GM19328 (cell line): Measurements from ENCODE around the gene CACNA1B.

Experiments used
- ATAC-seq: cut with Tn5 transposase; IDR thresholded peaks from one replicate; pipeline ENCODE4 v1.9.1; 2021; ENCODE audit warnings: mild to moderate bottlenecking, moderate library complexity; ENCODE audit not compliant: unreplicated experiment

CACNA1B gene

DNA sequence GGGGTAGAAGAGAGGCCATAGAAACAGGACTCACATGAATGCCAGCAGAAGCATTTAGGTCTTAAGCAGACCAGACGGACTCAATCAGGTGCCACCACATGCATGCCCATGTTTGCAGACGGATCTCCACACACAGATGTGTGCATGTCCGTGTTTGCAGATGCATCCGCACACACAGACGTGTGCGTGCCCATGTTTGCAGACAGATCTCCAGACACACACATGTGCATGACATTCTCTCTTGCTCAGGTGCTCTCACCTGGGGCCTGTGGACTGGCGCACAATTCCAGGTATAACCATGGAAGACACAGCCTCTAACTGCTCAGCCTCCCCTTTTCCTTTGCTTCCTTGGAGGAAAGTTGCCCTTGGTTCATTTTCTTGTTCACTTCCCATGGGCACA, 148.3 kb downstream of the CACNA1B start:
- ATAC-seq, result no peak

DNA sequence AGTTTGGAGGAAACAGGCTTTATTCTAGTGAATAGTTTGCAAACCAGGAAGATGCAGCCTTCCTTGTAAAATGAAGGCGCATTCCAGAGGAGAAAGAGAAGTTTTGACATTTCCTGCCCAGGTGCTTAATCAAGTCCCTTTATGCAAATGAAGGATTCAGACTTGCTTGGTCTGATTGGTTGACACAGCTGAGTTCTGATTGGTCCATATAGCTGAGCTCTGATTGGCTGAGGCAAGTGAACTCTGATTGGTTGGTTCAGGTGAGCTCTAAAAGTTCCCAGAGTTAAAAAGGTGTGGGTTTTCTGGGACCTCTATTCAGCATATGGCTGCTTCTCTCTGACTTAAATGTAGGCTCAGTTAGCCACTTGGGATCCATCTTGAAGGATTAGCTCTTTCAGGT, 151.0 kb downstream of the CACNA1B start:
- ATAC-seq, result no peak

DNA sequence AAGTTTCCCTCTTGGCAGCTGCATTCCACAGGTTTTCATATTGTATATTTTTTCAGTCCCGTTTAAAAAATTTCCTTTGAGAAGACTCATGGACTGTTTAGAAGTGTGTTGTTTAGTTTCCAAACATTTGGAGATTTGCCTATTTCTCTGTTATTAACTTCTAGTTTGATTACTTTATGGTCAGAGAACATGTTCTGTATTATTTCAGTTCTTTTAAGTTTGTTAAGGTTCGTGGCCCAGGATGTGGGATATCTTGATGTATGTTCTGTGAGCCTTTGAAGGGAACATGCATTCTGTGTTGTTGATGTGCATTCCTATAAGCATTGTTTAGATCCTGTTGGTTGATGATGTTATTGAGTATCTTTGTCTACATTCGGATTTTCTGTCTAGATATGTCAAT, 153.6 kb downstream of the CACNA1B start:
- no peak for ATAC-seq

GRCh38 chr9:138033950-138034349, 156.4 kb downstream of the CACNA1B start:
- no peak for ATAC-seq

DNA sequence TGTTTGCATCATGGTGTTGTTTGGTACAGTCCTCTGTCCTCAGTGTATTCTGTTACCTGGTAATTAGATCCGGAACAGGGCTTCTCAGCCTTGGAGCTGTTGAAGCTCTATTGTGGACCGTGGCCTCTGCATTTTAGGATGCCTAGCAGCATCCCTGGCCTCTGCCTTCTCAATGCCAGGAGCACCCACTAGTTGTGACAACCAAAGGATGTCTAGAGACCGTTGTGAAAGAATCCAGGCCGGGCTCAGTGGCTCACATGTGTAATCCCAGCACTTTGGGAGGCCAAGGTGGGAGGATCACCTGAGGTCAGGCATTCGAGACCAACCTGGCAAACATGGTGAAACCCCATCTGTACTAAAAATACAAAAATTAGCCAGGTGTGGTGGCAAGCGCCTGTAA, 159.6 kb downstream of the CACNA1B start:
- ATAC-seq, result no peak

DNA sequence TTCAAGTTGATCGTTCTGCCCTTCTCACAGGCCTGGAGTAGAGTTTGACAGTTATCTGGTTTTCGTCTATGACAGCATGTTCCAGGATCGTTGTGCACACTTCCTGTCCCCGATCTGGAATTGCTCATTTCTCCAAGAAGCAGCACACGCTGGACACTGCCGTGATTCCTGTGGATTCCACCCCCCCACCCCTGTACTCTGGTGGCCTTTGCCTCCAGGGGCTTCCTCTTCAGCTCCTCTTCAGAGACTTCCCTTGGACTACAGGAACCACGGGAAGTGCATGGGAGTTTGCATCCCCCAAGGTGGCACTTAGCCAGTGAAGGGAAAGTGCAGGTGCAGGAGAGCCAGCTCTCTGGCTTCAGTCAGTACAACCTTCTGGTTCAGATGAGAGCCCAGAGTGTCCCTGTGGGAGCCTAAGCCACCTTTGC, 160.7 kb downstream of the CACNA1B start:
- no peak for ATAC-seq

GRCh38 chr9:138040446-138041430, 163.2 kb downstream of the CACNA1B start:
- no peak for ATAC-seq

DNA sequence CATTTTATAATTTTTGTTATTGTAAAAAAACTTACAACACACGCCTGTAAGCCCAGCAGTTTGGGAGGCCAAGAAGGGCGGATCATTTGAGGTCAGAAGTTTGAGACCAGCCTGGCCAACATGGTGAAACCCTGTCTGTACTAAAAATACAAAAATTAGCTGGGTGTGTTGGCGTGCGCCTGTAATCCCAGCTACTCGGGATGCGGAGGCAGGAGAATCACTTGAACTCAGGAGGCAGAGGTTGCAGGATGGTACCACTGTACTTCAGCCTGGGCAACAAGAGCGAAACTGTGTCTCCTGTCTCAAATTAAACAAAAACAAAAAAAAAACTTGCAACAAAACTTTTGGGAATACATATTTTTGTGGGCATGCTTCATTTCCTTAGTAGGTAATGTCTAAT, 164.6 kb downstream of the CACNA1B start:
- no peak for ATAC-seq

- no peak for ATAC-seq
Measured at GRCh38 chr9:138042640-138043039, 165.1 kb downstream of the CACNA1B start.

- ATAC-seq, result no peak
Measured at GRCh38 chr9:138043061-138043410, 165.5 kb downstream of the CACNA1B start.

DNA sequence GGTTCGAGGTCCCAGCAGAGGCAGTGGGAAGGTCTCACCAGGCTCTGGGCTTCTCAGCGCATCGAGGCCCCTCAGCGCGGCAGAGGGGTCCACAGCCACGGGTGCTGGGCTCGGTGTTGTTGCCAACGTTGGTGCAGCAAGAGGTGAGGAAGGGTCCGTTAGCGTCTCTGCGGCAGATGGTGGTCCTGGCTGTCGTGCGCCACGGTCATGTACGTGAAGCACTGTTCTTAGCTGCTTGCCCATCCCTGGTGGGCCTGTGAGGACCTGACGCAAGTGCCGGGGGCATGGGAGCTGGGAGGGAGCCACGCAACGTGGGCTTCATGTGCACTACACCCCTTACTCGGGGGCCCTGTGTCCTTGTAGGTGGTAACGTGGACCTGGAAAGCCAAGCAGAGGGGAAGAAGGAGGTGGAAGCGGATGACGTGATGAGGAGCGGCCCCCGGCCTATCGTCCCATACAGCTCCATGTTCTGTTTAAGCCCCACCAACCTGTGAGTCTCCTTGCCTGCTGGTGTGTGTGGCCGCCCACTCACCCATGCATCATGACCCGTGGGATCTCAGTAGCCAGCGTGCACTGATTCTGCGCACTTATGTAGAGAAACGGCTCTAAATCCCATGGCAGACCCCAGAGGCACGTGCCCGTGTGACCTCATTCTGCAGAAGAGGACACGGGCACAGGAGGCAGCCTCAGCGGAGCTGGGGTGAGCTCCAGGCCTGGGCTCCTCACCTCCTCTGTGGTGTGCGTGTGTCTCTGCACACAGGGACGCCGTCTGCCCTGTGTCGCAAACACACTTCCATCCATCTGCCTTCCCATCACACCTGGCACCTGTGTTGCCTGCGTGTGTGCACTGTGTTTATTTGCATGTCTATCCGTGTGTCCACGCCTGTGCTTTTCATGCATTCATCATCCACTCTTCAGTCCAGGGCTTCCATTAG, 166.1 kb downstream of the CACNA1B start:
- no peak for ATAC-seq

DNA sequence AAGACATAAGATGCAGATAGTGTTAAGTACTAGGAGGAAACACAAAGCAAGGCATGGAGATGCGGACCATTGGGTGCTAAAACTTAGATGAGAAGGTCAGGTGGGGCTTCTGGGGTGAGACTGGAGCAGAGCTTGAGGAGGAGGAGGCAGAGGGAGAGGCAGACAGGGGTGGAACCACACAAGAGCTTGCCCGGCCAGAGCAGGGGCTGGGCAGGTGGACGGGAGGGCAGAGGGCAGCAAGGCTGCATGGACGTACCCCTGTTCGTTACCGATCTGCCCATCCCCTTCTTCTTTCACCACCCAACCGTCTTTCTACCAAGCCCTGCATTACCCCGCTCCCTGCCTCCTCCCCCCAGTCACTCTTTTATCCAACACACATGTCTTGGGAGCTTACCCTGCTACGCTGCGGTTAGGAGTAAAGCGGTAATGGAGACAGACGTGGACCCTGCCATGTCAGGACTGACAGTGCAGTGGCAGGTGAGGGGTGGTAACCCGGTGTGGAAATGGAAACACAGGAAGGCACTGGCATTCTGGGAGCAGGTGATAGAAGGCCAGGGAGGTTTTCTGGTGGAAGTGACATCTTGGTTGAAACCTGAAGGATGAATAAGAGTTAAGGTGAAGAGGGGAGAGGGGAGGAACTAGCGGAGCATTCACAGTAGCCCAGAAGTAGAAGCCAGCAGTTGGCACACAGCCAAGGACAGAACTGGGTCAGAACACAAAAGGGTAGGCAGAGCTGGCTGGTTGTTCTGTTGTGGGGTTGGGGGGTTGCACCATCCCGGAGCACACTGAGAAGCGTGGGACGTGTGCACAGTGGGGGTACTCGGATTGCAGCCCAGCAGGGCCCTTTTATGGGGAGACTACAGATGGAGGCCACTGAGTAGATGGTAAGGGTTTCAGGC, 167.2 kb downstream of the CACNA1B start:
- ATAC-seq, result no peak

GRCh38 chr9:138045541-138046490, 168.2 kb downstream of the CACNA1B start:
- ATAC-seq, result no peak

DNA sequence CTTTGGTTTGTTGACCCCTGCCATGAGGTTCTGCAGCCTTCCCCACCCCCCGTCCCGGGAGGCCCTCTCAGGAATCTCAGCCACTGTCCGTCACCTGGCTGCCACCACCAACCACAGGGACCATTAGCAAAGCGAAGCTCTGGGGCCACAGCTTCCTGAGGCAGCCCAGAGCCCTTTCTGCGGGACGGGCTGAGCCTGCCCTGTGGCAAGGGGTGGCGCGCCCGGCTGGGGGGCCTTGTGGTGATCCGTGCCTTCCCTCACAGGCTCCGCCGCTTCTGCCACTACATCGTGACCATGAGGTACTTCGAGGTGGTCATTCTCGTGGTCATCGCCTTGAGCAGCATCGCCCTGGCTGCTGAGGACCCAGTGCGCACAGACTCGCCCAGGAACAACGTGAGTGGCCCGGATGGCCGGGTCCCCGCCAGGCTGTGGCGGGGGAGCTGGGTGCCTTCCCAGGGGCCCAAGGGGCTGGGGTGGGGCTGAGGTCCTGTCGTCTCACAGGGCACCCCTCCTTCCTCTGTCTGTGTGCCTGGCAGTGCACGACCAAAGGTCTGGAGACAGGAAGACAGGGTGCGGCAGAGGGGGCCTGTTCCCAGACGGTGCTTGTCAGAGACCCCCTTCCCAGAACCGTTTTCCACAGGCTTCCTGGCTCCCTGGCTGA, 169.2 kb downstream of the CACNA1B start:
- ATAC-seq, result no peak

DNA sequence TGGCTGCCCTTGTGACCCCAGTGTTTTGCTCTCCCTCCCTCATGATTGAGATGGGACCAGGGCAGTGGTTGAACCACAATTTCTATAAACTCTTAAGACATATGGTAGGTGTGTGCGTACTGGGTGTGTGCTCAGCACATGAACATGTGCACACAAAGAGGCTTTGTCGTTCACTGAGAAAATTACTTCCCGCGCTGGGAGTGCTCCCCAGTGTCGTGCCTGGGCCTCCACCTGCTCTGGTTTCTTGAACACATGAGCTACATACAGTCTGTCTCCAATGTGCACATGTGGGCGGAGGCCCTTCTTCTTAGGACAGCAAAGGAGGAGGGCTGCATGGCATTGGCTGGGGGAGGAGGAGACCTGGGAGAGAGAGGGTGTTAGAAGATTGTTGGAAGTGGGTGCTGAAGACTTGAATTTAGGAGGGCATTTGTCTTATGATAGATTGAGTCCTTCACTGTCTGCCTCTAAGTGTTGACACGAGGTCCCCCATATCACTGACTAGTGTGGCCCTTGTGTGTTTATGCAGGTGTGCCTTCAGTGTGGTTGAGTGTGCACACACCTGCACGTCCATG, 170.0 kb downstream of the CACNA1B start:
- no peak for ATAC-seq

DNA sequence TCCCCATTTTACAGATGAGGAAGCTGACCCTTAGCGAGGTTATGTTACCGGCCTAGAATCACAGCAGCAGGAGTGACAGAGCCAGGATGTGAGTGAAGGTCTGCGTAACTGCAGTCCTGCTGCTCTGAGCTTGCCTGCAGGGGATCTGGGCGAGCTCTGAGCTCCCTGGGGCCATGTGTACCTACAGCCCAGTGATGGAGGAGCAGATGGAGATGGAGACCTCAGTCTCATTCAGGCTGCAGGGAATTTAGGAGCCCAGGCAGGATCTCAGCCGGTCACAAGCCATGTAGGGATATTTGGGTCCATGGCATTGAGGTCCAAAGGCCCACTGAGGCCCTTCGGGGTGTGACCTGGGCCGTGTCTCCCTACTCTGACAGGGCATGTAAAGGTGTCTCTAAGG, 170.6 kb downstream of the CACNA1B start:
- ATAC-seq, result no peak

DNA sequence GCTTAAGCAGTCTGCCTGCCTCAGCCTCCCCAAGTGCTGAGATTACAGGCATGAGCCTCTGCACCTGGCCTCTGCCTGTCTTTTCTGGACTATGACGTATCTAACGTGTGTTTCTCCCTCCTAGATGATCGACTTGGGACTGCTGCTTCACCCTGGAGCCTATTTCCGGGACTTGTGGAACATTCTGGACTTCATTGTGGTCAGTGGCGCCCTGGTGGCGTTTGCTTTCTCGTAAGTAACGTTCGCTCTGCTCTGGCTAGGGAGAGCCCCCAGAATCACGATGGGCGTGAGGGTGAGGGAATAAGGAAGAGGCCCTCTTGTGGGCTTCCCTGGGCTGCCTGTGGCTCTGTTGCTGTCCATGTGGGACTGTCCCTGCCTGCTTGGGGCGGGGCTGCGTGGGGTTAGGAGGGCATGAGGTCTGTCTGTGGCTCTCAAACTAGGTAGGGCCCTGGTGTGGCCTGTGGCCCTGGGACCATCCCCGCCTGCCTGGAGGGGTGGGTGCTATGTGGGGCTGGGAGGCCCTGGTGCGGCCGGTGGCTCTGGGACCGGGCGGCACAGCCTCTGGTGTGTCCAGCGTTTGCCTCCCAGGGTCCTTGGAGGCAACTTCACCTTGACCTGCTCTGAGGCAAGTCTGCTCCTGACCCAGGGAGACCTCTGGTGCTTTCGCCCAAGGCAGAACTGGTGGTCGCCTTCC, 171.7 kb downstream of the CACNA1B start:
- ATAC-seq, result no peak
